HepG2 (cell line): ENCODE measurements around the gene WDR62. TPM values are rescaled to one million over a fixed set of nuclear protein-coding genes. Genes with fewer than 3 reads are reported as not detected.

Source experiments
- CREM ChIP-seq, 2 experiments: sonication (generic) in 1 of 2; formaldehyde crosslinking in 1 of 2; IDR thresholded peaks; 2 replicates each; pipeline versions ENCODE4 v1.4.0 to v1.6.1; 2016 to 2020; ENCODE audit warnings: antibody characterized with exemption in 1 of 2, mild to moderate bottlenecking in 1 of 2, missing genetic modification reagents in 1 of 2
- HDAC1 ChIP-seq: sonication (generic); formaldehyde crosslinking; IDR thresholded peaks from 2 replicates; pipeline ENCODE4 v1.5.1; 2020; ENCODE audit warnings: mild to moderate bottlenecking, missing genetic modification reagents
- PAXIP1 ChIP-seq: sonication (generic); formaldehyde crosslinking; conservative IDR thresholded peaks from 2 replicates; pipeline ENCODE4 v1.4.0; 2020; ENCODE audit warnings: mild to moderate bottlenecking, missing genetic modification reagents, moderate library complexity
- SNAPC4 ChIP-seq: sonication (generic); formaldehyde crosslinking; IDR thresholded peaks from 2 replicates; pipeline ENCODE4 v1.4.0; 2020; ENCODE audit warnings: mild to moderate bottlenecking, missing genetic modification reagents
- TEF ChIP-seq: sonication (generic); formaldehyde crosslinking; IDR thresholded peaks from 2 replicates; pipeline ENCODE4 v1.5.0; 2020; ENCODE audit warnings: missing genetic modification reagents
- TMF1 ChIP-seq: sonication (generic); formaldehyde crosslinking; IDR thresholded peaks from 2 replicates; pipeline ENCODE4 v1.8.1; 2022; ENCODE audit warnings: low read depth, missing genetic modification reagents
- ZIK1 ChIP-seq: sonication (generic); formaldehyde crosslinking; IDR thresholded peaks from 2 replicates; pipeline ENCODE4 v1.5.0; 2020; ENCODE audit warnings: mild to moderate bottlenecking, low read depth, missing genetic modification reagents, borderline replicate concordance
- ZKSCAN8 ChIP-seq: IDR thresholded peaks from 2 replicates; pipeline ENCODE4 v1.6.1; 2016; ENCODE audit warnings: borderline replicate concordance, missing genetic modification reagents, missing compliant biosample characterization
- ZNF335 ChIP-seq: sonication (generic); formaldehyde crosslinking; IDR thresholded peaks from 2 replicates; pipeline ENCODE4 v1.4.0; 2020; ENCODE audit warnings: missing genetic modification reagents
- ZNF605 ChIP-seq: sonication (generic); formaldehyde crosslinking; IDR thresholded peaks from 2 replicates; pipeline ENCODE4 v1.8.0; 2022; ENCODE audit warnings: mild to moderate bottlenecking, missing genetic modification reagents
- polyA plus RNA-seq, 8 experiments: library from polyadenylated mRNA; depleted of rRNA in 3 of 8; stranded (reverse) in 7 of 8; unstranded in 1 of 8; fragments of >200 nt; fragmentation: Illumina TruSeq in 4 of 8; extraction: Trizol in 4 of 8; gene quantifications; 2 replicates each; pipeline versions ENCODE4 v1.2.1 to v1.2.3, GENCODE V29; 2011 to 2016; ENCODE audit warnings: low read depth in 4 of 8, missing spikeins in 1 of 8, mixed read lengths in 1 of 8; ENCODE audit not compliant: insufficient read depth in 1 of 8
- total RNA-seq, 5 experiments: library from RNA; depleted of rRNA; stranded (reverse); fragments of >200 nt; fragmentation: Illumina TruSeq; extraction: Trizol; gene quantifications; 2 replicates each; pipeline ENCODE4 v1.2.3, GENCODE V29; 2016; ENCODE audit warnings: low read depth in 1 of 5
- TF ChIP-seq, protein P1 (sequence below): sonication (generic); formaldehyde crosslinking; IDR thresholded peaks from 2 replicates; pipeline ENCODE4 v1.4.0; 2020; ENCODE audit warnings: missing genetic modification reagents; ENCODE audit errors: not compliant biosample characterization
- TF ChIP-seq, protein P2 (sequence below): sonication (generic); formaldehyde crosslinking; IDR thresholded peaks from 2 replicates; pipeline ENCODE4 v1.4.0; 2020; ENCODE audit warnings: missing genetic modification reagents
- TF ChIP-seq, protein P3 (sequence below): sonication (generic); formaldehyde crosslinking; IDR thresholded peaks from 2 replicates; pipeline ENCODE4 v1.8.0; 2022; ENCODE audit warnings: low read depth, missing genetic modification reagents

Gene WDR62
- total and polyA plus RNA-seq, 2 of the 13 experiments (the other 11 are each of a cell fraction or from before 2014, with no cell fraction given) = 5.8 to 12.5 TPM

DNA sequence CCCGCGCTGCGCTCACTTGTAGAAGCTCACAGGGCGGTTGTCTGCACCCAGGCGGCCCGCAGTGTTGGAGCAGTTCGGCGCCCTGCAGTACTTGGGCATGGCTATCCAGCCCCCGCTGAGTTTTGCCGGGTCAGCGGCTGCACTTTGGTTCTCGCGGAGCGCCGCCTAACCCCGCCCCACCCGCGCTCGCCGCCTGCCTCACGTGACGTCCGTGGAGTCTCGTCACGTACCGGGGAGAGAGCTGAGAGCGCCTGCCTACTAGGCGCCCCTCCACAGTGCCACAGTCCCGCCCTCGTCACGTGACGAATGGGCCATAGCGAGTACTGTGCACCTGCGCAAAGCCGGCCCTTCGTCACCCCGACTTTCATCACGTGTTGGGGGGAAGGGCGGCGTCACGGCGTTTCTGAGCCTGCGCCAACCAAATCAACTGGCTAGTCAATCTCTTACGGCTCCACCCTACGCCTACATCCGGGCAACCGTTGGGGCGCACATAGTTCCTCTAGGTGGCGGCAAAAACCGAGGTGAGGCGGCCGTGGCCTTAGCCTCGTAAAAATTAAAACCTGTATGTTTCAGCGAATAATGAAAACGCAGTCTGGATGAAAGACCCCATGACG is 471 bp upstream of the WDR62 start, which contains the start of gene THAP8 (continued):
- TF ChIP-seq SNAPC4 (CRISPR knock-in tag) (peak; percentile 94), ZNF605 (CRISPR knock-in tag) (peak; percentile 89; the same call in 1 of the 2 replicates), HDAC1 (CRISPR knock-in tag) (no peak; the same call in 1 of the 2 replicates), PAXIP1 (CRISPR knock-in tag) (peak; percentile 80), ZKSCAN8 (no peak), ZNF335 (CRISPR knock-in tag) (peak; percentile 42; the same call in 1 of the 2 replicates), ZIK1 (CRISPR knock-in tag) (peak; percentile 57; the same call in 1 of the 2 replicates), CREM (IDR thresholded peaks at IDR 0.05) (peak; percentile 75), CREM (CRISPR knock-in tag; IDR thresholded peaks at IDR 0.05) (no peak), TMF1 (CRISPR knock-in tag) (no peak), TEF (0 out of 2 replicates have a peak, but pooled peaks have one; percentile 34)
- TF ChIP-seq, protein P1, sequence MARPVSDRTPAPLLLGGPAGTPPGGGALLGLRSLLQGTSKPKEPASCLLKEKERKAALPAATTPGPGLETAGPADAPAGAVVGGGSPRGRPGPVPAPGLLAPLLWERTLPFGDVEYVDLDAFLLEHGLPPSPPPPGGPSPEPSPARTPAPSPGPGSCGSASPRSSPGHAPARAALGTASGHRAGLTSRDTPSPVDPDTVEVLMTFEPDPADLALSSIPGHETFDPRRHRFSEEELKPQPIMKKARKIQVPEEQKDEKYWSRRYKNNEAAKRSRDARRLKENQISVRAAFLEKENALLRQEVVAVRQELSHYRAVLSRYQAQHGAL = peak; percentile 30
- TF ChIP-seq, protein P2, sequence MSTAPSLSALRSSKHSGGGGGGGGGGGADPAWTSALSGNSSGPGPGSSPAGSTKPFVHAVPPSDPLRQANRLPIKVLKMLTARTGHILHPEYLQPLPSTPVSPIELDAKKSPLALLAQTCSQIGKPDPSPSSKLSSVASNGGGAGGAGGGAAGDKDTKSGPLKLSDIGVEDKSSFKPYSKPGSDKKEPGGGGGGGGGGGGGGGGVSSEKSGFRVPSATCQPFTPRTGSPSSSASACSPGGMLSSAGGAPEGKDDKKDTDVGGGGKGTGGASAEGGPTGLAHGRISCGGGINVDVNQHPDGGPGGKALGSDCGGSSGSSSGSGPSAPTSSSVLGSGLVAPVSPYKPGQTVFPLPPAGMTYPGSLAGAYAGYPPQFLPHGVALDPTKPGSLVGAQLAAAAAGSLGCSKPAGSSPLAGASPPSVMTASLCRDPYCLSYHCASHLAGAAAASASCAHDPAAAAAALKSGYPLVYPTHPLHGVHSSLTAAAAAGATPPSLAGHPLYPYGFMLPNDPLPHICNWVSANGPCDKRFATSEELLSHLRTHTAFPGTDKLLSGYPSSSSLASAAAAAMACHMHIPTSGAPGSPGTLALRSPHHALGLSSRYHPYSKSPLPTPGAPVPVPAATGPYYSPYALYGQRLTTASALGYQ = peak; percentile 76; the same call in 1 of the 2 replicates
- TF ChIP-seq, protein P3, sequence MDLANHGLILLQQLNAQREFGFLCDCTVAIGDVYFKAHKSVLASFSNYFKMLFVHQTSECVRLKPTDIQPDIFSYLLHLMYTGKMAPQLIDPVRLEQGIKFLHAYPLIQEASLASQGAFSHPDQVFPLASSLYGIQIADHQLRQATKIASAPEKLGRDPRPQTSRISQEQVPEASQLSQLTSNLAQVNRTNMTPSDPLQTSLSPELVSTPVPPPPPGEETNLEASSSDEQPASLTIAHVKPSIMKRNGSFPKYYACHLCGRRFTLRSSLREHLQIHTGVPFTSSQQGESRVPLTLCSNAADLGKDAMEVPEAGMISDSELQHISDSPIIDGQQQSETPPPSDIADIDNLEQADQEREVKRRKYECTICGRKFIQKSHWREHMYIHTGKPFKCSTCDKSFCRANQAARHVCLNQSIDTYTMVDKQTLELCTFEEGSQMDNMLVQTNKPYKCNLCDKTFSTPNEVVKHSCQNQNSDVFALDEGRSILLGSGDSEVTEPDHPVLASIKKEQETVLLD (CRISPR knock-in tag) = peak; percentile 75
